ENCODE data around the gene CACNA2D3.

GRCh38 chr3:54531741-54532140, 409.4 kb downstream of the CACNA2D3 start:
- TF ChIP-seq CTCF (conservative IDR thresholded peaks at IDR 0.05): no peak
- no peak for TF ChIP-seq EZH2 (IDR thresholded peaks at IDR 0.05; ENCODE audit: low read depth)

Measured in PC-9 (cell line).